GM19395 (cell line): ENCODE results near the gene STRADA.

Experiments
- ATAC-seq: cut with Tn5 transposase; IDR thresholded peaks from one replicate; pipeline ENCODE4 v1.9.1; 2021; ENCODE audit warnings: mild to moderate bottlenecking, moderate library complexity; ENCODE audit not compliant: unreplicated experiment

Gene STRADA

DNA sequence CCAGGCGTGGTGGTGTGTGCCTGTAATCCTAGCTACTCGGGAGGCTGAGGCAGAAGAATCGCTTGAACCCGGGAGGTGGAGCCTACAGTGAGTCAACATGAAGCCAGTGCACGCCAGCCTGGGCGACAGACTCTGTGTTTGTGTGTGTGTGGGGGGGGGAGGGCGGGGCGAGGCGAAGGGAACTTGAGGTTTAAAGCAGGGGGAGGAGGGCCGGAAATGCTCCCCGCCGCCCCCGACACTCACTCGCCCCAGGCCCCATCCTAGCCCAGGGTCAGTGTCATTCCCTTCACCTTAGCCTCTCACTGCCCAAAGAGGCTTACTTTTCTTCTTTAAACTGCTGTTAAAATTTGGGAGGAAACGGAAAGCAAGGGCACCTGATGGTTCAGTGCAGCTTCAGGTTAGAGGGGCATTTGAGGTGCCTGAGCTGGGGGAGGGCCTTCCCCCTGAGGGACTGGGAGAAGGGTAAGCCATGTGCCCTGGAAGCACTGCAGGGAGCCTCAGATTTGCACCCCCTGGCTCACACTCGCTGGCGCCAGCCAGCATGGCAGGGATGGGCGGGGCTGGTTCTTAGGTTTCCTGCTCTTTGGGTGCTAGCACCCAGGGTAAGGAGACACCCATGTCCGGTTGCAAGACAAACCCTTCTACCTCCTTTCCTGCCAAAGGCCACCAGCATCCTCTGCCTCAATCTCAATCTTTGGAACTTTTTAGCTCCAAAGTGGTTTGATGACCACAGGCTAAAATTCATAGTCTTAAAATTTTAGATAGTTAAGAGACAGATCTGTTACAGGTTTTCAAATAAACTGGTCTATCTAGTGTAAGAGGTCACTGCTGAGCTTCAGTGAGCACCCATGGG lies 39.5 kb downstream of the STRADA start:
- ATAC-seq: no peak

DNA sequence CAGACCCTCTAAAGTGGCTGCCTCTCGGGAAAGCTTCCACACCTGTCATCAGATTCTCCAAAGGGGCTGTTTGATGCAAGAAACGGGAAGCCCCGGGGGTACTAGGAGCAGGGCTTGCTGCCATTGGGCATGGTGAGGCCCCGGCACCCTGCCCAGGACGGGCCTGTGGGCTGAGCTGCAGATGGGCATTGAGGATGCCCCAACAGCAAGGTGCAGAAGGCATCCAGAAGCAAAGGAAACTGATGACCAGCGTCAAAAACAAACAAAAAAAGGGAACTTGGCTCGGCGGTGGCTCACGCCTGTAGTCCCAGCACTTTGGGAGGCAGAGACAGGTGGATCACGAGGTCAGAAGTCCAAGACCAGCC lies 40.2 kb downstream of the STRADA start:
- no peak for ATAC-seq

DNA sequence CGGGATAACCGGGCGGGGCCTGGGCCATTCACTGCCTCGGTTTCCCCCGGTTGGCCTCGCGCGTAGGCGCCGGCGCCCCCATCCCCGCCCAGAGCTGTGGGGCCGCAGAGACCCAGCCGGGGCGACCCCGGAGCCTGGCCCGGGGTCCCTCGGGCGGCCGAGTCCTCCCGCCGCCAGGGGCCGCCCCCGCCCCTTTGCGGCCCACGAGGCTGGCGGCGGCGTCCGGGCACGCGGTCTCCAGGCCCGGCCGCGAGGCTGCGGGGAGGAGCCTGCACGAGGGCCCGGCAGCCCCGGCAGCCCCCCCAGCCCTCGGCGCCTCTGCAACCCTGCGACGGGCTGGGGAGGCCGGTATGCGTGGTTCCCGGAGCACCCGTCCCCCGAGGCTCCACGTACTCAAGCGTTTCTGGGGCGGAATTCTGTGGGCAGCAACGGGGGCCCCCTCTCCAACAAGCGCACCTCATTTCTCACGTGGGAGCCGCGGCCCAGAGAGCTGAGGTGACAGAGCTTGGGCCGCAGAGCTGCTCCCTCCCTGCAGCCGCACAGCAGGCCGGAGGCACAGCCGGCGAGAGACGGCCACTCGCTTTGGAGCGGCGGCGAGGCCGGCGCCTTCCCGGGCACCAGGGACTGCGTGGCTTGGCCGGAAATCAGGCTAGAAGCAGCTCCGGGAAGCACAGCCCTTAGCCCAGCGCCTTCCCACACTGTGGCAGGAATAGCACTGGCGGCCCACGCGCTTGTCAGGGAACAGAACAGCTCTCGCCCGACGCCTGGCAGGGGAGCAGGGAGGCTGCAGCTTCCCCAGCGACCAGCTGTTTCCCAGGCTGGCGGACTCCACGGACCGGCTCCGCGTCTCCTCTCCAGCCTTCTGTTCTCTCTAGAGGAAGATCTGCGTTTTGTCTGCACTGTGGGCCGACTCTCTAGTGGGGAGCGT lies 40.8 kb downstream of the STRADA start:
- no peak for ATAC-seq

DNA sequence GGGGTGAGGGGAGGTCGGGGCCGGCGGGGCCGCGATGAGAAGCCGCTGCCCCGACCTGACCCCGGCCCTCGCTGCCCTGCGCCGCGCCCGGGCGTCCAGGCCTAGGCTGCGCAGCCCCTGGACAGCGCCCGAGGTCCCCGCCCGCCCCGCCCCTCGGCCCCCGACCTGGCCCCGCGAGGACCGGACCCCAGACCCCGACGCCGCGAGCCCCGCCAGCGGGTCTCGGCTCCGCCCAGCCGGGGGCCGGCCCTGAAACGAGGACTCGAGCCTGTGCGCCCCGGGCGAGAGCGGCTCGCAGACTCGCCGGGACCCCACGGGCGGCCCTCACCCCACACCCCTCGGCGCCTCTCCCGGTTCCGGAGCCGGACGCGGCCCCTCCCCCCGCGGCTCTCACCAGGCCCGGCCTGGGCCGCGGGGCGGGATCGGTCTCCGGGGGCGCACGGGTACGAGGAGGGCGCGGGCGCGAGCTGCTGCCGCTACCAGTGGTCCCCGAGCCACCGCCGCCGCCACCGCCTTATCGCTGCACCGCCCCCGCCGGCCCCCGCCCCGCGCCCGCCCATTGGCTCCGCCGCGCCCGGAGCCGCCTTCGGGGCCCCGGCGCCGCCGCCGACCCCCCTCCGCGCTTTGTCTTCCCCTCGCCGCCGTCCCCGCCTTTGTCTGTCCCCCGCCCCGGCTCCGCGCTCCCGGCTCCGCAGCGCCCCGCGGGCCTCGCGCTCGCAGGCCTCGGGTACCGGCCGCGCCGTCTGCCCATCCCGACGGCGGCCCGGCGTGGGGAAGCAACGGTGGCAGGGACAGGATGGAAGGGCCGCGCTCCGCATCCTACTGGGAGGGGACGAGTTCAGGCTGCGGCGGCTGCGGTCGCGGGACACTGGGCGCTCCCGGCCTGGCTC lies 41.7 kb downstream of the STRADA start, which contains the start of gene LIMD2:
Gene LIMD2, minus strand, starts transcription at position 488 of the 890 bp plus-strand sequence. CDS start 827 bp downstream, outside the sequence.
- no peak for ATAC-seq

DNA sequence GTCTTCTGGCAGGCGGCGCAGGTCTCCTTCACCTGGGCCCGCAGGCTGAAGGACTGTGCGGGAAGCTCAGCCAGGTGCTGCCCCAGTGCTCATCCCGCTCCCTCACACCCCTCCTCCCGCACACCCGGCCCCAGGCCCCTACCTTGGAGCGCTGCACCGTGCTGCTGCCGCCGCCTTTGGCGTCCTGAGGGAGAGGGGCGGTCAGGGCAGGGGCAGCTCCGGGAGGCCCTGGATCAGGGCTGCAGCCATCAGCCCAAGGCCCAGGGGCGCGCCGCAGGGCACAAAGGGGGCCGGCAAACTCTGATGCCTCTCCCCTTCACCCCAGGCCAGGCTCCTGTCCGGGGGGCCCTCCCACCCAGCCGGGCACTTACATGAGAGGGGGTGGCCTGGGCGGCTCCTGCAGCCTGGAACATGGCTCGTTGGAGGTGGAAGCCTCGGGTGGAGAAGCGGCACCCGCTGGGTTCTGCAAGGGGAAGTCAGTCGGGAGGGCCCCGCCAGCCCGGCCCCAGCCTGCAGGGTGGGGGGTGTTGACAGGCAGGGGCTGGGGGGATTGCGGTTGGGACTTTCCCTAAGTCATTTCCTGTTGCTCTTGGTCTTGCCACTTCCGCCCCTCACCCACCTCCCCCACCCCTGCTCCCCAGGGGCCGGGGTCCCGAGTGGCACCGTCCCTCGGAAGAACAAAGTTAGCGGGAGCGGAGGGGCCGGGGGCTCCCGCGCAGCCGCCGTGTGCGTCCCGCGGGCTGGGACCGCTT lies 42.5 kb downstream of the STRADA start:
- ATAC-seq: peak; percentile 24

DNA sequence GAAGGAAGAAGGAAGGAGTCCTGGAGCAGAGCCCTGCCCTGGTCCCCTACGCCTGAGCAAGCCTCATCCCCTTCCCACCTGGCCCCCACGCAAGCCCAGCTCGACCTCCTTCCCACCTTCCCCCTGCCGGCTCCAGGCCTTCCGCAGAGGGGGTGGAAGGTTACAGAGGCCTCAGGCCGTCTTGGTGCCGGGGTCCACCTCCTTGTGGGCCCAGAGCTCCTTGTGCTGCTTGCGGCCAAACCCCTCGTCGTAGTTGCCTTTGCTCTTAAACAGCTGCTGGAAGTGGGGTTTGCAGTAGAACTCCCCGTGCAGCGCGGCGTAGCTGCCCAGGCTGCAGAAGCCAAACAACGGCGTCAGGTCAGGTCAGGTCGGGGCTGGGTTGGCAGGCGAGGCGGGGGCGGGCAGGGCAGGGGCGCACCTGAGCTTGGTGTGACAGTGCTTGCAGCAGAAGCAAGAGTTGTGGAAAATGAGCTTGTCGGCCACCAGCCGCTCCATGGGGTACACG lies 43.2 kb downstream of the STRADA start:
- ATAC-seq: no peak

DNA sequence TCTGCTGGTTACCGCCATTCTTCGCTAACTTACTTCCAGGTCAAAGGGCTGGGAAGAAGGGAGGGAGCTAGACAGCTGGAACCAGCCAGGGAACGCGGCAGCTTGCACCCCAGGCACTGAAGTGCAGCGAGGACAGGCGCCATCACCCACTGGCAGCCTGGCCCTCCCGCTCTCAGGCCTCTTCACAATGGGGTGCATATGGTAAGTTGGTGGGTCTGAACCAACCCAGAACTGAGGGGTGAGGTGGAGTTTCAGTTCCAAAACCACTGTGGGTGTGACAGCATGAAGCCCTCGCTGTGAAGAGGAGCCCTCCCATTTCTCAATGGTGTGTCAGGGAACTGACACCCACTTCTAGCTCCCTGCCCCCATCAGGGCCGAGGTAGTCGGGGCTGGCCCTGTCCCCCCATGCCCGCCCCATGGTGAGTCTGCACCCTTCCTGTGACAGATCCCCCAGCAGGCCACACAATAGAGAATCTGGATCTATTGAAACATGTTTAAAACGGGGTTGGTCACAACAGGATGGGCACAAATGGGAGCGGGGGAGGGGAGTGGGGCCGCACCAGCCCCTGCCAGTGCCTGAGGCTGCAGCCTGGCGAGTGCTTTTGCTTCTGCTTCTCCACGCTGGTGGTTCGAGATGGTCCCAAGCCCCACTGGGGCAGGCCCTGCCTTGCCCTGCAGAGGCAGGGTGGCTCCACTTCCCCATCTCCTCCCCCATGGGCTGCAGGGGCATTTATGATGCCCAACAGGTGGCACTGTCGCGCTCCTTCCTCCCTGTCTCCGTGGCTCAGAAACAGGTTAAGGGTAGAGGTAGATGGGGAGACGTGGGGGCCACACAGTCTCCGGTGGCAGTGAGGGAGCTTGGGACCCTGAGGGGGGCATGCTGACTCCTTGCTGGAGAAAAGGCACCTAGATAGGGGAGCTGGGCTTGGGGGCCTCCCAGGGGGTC lies 44.0 kb downstream of the STRADA start:
- peak; percentile 49 for ATAC-seq

DNA sequence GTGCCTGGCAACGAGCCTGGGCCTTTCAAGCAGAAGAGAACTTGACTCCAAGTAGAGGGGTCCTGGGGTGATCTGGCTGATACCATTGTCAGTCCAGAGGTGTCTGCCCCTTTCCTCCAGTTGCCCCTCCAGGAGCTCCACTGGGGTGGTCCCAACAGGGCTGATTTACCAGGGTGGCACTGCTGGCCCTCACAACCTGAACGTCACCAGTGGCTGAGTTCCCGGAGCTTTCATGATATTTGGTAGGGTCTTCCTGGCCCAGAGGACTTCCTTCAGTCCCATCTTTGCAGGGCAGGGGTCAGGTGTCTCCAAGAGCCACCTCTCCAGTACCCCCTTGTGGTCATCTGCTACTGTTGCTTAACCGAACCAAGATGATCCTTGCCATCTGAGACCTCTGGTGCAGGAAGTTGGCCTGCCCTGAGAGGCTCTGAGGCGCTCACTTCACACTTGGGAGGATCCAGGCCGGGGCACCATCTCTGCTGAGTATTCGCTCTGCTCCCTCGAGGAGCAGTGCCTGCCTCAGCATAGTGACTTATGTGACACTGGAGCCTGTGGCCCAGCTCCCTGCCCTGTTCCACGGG lies 45.1 kb downstream of the STRADA start:
- ATAC-seq: no peak

DNA sequence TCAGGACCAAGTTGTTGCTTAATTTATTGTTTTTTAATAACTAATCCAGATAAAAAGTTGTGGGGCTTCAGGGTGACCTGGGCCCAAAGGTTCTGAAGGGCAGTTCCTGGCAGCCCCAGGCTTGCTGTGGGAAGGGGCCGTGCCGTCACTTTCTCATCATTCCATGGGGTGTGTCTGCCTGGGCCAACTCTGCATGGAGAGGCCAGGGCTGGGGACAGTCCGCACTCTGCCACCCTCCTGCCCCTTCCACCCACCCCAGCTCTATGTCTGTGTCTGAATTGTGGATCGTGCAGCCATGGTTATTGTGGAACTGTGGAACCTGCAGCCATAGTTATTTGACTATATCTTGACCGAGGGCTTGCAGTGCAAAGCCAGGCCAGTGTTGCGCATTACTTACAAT lies 45.7 kb downstream of the STRADA start:
- no peak for ATAC-seq

DNA sequence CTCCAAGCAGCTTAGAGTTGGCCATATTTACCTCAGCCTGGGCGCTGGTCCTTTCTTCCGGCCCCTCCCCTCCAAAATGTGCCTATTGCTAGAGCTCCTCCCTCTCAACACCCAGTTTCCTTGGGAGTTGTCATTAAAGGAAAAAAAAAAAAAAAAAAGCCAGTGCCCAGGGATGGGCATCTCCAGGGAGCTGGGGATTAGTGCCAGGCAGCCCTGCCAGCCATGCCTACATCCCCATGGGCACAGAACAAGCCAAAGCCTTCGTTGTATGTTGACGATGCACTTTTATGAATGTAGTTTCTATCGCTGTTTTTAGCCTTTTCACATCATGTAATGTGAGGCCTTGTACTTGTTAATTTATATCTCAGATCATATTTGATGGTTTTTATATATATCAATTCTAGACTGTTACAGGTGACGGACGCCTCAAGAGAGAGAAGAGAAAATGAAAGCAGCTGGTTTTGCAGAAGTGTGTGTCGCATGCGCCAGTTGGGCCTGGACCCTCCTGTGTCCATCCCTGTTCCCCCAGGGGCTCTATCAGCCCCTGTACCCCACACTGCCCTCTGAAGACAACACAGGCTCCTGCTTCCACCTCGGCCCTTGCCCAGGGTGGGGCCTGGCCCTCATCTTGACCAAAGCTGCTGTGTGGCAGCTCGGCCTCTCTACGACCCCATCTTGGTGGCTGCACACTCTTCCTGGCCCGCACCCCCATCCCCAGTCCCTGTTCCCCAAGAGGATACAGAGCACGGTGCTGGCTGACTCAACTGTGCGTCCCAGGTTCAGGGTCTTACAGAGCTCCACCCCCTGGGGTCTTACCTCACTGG lies 46.4 kb downstream of the STRADA start:
- no peak for ATAC-seq

DNA sequence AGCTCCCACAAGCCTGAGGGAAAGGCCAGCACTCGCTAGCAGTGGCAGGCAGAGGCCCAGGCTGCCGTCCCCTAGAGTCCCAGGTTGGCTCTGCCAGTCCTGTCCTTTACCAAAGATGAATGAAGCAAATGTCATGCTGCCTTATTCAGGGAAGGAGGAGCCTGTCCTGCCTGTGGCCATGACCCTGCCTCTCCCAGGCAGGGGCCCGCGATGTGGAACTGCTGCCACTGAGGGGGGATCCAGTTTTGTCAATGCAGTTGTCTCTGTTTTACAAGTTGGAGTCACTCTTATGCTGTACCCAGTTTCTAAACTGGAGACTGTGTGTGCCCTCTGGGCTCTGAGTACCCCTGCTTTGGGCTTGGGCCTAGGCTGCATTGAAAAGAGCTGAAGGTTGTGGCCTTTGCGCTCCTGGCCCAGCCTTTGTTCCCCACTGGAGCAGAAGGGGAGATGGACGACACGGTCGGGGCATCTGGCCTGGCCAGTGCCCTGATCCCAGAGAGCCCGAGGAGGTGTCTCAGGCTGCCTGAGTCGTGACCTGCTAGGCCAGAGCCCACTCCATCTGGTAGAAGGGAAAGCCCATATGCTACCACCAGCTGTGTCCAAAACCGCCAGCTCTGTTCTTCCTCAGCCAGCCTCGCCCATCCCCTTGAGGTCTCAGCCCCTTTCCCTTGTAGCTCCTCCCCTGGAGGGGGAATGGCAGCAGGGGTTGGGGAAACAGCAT lies 47.2 kb downstream of the STRADA start:
- no peak for ATAC-seq

DNA sequence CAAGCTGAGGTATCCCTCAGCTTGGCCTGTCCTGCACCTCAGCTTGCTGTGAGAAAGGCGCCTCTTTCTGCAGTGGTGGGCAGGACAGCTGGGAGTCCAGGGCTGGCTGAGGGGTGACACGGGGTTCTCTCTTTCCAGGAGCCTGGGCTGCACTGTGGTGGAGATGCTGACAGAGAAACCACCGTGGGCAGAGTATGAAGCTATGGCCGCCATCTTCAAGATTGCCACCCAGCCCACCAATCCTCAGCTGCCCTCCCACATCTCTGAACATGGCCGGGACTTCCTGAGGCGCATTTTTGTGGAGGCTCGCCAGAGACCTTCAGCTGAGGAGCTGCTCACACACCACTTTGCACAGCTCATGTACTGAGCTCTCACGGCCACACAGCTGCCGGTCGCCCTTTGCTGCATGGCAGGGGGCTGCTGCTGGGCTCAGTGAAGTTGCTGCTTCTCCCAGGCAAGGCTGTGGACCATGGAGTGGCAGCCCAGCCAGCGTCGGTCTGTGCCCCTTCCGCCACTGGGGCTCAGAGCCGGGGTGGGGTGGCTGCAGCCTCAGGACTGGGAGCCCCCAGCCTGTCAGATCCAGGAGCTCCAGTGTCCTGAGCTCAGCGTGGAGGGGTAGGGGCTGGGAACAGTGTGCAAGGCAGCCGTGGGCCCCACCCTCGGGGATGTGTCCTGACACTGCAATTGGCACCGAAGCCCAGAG lies 48.0 kb downstream of the STRADA start:
- no peak for ATAC-seq

DNA sequence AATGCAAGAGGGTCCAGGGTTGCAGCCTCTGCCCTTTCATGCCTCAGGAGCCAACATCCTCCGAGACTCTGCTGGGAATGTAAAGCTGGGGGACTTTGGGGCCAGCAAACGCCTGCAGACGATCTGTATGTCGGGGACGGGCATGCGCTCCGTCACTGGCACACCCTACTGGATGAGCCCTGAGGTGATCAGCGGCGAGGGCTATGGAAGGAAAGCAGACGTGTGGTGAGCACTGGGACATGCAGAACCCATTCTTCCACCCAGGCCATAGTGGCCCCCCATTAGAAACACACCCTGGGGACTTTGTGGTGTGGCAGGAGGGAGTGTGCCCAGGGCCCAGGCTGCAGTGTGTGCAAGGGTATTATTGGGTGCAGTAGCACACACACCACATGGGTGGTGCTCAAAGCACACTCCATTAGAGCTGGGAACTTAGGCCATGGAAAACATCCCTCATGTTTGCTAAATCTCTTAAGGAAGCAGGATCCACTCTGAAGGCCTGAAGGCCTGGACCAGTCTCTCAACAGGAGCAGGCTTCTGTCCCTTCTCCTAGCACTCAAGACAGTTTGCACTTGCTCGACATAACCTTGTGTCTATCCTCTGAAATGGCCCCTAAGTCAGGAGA lies 49.3 kb downstream of the STRADA start:
- no peak for ATAC-seq

DNA sequence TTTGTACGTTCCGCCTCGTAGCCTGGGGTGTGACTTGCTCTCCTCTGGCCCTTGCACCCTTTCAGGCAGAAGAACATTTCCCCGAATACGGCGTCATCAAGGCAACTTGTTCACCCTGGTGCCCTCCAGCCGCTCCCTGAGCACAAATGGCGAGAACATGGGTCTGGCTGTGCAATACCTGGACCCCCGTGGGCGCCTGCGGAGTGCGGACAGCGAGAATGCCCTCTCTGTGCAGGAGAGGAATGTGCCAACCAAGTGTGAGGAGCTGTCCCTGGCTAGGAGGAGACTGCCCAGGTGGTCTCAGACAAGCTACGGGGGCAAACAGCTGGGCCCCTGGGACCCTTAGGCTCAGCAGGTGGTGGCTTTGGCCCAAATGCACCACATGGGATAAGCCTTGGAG lies 52.1 kb downstream of the STRADA start:
- no peak for ATAC-seq

DNA sequence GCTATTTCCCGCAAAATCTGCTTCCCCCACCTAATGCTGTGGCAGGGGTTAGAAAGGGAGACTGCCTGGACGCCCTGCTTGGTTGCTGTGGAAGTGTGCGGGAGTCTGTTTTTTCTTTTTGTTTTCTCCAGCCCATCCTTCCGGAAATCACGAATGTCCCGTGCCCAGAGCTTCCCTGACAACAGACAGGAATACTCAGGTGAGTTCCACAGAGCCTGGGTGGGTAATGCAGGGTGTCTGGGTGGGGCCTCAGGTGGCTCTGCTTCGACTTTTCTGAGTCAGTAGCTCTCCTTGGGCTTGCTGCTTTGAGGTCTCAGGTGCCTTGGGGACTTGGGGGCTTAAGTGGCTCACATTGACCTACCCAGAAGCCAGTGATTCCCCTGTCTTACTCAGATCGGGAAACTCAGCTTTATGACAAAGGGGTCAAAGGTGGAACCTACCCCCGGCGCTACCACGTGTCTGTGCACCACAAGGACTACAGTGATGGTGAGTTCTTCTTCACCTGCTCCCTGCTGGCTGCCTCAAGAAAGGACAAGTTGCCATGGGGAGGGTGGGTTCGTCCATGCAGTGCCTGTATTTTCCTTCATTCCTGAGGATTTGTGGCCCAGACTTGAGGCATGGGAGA lies 53.1 kb downstream of the STRADA start:
- no peak for ATAC-seq
